Measurements from ENCODE around the gene OLIG2. TPM values are rescaled to one million over a fixed set of nuclear protein-coding genes. Genes with fewer than 3 reads are reported as not detected.

OLIG2 gene
- total and polyA plus RNA-seq, 7 donors = not detected

GRCh38 chr21:33033961-33034413 lies 8.3 kb downstream of the OLIG2 start:
- no peak for DNase-seq
- intact Hi-C loops (cut with DNase I) = no loop called here
- Histone ChIP-seq H3K27ac (no peak overlapping the region), H3K36me3 (no peaks in the 10 kb centered on the region), H3K4me1 (peaks cover 0 to 9% (median 5%) of the 10 kb centered on the region in 4 donors), H3K9me3 (no peaks in the 10 kb centered on the region), H3K27me3 (peaks cover 17 to 87% (median 71%) of the 10 kb centered on the region in 3 donors), H3K4me3 (no peak overlapping the region)
- TF ChIP-seq POLR2AphosphoS5 (IDR thresholded peaks at IDR 0.05) = no peak
- TF ChIP-seq POLR2A (IDR thresholded peaks at IDR 0.05) = no peak
- no peak for TF ChIP-seq CTCF (IDR thresholded peaks at IDR 0.05)
- TF ChIP-seq EP300 (IDR thresholded peaks at IDR 0.05) = no peak
- WGBS, 2 donors = 45 to 65% methylated on average over 20 of the region's 20 CpGs

DNA sequence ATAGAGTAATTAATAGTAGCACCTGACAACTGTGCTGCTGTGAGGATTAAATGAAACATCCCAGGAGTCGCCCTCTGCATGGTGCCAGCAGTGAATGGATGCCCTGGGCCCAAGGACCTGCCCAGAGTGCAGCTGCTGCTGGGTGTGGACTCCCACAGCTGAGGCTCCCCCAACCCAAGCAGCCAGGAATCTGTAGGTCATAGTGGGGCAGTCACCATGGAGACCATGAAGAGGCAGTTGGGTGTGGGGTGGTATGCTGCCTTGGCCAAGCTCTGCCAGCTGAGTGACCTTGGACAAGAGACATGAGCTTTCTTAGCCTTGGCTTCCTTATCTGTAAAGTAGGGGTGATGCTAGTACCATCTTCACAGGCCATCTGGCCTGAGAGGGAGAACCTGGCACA lies 9.4 kb downstream of the OLIG2 start:
- DNase-seq = peak; percentile 28
- intact Hi-C loops (cut with DNase I) = no loop called here
- Histone ChIP-seq H3K4me3 (no peak overlapping the region), H3K4me1 (no peaks in the 10 kb centered on the region), H3K9me3 (no peaks in the 10 kb centered on the region), H3K36me3 (no peaks in the 10 kb centered on the region), H3K27me3 (peaks cover 8 to 75% (median 59%) of the 10 kb centered on the region in 3 donors), H3K27ac (no peak overlapping the region)
- WGBS, 2 donors = 65 to 84% methylated on average over 1 of the region's 1 CpG
- TF ChIP-seq POLR2AphosphoS5 (IDR thresholded peaks at IDR 0.05) (no peak), CTCF (IDR thresholded peaks at IDR 0.05) (no peak), EP300 (IDR thresholded peaks at IDR 0.05) (no peak)

GRCh38 chr21:33036430-33037162 lies 10.9 kb downstream of the OLIG2 start:
- Histone ChIP-seq H3K4me1 (no peaks in the 10 kb centered on the region), H3K4me3 (no peak overlapping the region), H3K27ac (no peak overlapping the region), H3K27me3 (peaks cover 0 to 71% (median 47%) of the 10 kb centered on the region in 3 donors), H3K9me3 (no peaks in the 10 kb centered on the region), H3K36me3 (no peaks in the 10 kb centered on the region)
- no peak for TF ChIP-seq POLR2A (IDR thresholded peaks at IDR 0.05)
- TF ChIP-seq POLR2AphosphoS5 (IDR thresholded peaks at IDR 0.05) = no peak
- no peak for TF ChIP-seq CTCF (IDR thresholded peaks at IDR 0.05)
- no peak for TF ChIP-seq EP300 (IDR thresholded peaks at IDR 0.05)
- intact Hi-C loops (cut with DNase I) = no loop called here
- 23 to 24% methylated on average over 11 of the region's 11 CpGs for WGBS, 2 donors
- peak; percentile 68 for DNase-seq

DNA sequence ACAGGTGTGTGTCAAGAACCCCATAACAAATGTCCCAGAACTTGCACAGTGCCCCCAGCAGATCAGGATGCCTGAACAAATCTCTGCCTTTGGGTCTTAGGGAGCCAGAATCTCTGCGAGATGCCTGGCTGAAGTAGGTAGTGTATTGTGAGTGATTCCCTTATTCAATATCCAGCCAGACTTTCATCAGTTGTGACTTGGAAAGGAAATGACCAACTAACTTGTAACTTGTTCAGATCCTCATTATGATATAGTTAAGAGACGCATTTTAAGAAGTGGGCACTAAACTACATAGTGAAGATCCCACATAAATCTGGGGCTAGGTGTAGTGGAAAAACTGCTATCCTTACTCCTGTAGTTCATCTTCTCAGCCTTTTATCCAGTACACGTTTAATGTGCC lies 11.8 kb downstream of the OLIG2 start:
- Histone ChIP-seq H3K27ac (no peak overlapping the region), H3K4me1 (no peaks in the 10 kb centered on the region), H3K27me3 (peaks cover 0 to 71% (median 41%) of the 10 kb centered on the region in 3 donors), H3K4me3 (no peak overlapping the region), H3K36me3 (no peaks in the 10 kb centered on the region), H3K9me3 (no peaks in the 10 kb centered on the region)
- 73 to 88% methylated on average over 3 of the region's 3 CpGs for WGBS, 2 donors
- DNase-seq = no peak
- TF ChIP-seq POLR2A (IDR thresholded peaks at IDR 0.05) = no peak
- no peak for TF ChIP-seq CTCF (IDR thresholded peaks at IDR 0.05)
- no peak for TF ChIP-seq EP300 (IDR thresholded peaks at IDR 0.05)
- TF ChIP-seq POLR2AphosphoS5 (IDR thresholded peaks at IDR 0.05) = no peak
- intact Hi-C loops (cut with DNase I) = no loop called here
